ENCODE measurements around the gene GINS1.

GINS1 gene

DNA sequence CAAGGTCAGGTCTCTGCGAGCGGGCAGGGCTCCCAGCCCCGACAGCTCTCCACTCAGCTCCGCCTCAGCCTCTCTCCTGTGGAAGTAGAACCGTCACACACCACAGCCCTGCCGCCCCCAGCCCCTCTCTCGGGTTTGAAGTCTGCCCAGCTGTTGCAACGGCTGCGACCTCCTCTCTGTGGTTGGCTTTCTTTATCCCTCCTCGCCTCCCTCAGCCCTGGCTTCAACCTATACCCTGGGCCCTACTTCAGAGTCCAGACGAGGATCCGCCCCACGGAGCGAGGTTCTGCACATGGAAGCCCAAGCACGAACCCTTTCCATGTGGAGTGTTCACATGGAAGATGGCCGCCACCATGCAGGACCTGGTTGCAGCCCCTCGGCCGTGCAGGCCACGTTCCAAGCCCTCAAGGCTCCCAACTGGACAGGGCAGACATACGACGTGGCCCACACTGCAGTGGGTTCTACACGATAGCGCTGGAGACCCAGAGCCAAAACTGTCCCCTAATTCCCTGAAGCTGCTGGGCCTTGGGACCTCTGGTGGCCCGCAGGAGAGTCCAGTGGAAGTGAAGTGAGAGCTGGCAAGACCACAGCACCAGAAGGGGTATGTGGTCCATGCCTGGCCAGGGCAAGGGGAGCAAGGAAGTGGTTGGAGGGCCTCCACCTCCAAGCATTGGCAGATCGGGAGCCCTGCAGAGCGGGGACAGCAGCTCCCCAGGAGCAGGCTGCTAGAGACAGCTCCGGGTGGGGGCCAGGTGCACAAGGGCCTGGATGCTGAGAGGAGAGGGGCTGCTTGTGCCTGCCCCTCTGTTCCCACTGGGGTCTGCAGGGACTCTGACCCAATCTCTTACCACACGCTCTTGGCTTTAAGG is 69.8 kb downstream of the GINS1 start:
- DNase-seq (ENCODE audit: low read depth) = no peak

DNA sequence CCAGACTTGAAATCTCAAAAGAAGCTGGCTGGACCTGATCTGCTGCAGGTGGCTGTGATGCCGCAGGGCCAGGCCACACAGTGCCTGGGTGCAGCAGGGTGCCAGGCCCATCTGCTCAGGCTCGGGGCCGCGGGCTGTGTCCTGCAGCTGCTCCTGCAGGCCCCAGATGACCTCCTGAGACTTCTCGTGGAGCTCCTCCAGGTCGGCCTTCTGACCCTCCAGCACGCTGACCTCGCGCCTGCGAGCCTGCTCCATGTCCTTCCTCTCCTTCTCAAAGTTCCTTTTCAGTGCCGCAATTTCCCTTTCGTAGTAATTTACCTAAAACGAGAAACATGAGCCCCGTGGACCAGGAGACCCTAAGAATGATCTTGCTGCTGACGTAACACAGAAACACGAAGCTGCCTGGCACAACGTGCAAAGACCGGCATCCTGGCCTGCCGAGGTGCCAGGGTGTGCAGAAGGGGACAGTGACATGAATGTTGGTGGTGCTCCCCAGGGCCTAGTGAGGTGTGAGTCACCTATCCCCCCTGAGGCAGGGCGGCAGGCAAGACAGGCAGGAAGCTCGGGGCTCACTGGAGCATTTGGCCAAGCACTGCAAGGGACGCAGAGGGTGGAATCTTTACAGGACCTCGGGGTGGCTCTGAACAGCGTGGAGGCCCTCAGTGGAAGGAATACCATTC is 71.6 kb downstream of the GINS1 start:
- no peak for DNase-seq (ENCODE audit: low read depth)

DNA sequence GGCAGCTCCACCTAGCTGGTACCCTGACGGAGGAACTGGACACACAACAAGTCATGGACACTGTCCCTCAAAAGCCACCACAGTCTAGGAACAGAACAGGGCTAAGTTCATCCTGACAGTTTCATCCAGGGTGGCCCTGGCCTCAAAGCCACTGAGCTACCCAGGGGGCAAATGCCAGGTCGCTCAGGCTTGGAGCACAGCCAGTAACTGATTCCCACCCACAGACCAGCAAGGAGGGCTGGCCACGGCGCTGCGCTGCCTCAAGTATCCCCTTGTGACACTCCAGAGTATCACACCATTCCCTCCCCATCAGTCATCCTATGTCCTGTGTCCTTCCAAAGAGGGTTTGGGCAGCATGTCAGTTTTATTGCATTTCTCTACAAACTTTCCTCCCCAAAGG is 72.2 kb downstream of the GINS1 start:
- no peak for DNase-seq (ENCODE audit: low read depth)

DNA sequence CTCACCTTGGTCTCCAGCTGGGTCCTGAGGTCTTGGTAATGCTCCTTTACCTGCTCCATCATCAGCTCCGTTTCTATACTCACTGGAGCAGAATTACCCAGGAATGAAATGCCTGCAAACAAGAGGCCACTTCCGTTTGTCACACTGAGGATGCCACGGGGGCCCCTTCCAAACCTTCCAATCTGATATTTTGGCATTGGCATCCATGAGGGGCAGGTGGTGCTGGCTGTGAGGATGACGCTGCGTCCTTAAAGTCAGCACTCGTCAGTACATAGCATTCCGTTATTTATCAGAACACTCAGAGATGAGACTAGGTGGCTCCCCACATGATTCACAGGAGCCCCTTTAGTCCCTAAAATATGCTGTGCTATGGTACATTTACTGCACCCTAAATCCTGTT is 72.7 kb downstream of the GINS1 start:
- no peak for DNase-seq (ENCODE audit: low read depth)

DNA sequence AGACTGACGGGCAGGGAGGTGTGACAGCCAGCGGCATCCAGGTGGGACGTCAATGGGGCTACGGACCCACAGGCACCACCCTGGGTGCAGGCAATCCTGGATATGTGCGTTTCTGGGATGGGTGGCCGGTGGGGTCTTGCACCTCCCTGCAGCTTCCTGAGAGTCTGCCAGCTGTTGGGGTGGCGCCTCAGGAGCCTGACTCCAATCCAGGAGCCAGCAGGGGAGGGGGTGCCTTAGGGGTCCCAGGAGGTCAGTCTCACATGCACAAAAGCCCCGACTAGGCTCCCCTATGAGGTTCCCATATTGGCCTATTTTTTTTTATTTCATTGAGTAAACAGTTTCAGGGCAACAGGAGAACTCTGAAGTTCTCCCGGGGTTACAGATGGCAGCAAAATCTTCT is 73.3 kb downstream of the GINS1 start:
- DNase-seq (ENCODE audit: low read depth) = no peak

DNA sequence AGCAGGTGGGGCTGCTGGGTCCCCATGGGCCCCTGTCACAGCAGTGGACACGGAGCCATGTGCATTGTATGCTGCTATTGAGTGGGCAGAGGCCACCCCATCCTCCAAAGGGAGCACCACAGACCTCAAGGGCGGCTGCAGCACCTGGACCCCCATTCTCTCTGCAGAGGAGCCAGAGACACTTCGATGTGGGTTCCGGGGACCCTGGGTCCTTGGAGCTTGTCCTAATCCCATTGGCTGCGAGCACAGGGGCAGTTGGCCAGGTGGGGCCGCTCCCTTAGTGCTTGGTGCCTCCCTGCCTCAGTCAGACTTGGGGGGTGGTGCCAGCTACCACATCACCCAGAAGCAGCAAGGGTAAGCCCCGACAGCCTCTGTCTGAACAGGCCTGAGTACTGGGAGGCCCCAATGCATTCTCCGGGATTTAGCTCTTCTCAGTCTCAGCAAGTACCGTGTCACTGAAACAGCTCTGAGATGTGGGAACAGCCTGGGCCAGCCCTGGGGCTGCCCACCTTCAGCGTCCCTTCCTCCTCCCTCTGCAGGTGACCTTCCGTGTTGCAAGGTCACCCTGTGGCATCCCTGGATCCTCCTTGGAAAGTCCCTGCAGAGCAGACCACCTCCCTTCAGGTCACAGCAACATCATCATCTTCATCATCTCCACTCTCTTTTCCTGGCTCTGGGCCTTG is 73.9 kb downstream of the GINS1 start:
- DNase-seq (ENCODE audit: low read depth) = no peak

DNA sequence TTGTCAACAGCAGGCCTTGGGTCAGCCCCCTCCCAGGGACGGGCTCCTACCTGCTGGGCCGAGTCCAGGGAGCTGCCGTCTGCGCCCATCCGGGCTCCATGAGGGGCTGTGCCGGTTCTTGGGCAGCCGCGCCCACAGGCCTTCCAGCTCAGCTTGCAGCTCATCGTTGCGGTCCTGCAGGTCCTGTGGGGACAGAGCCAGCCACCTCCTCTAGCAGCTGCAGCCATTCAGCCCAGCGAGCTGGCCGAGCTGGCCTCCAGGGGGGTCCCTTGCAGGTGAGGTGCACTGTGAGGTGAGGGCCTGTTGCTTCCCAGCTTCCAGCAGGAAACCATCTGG is 74.4 kb downstream of the GINS1 start:
- no peak for DNase-seq (ENCODE audit: low read depth)

DNA sequence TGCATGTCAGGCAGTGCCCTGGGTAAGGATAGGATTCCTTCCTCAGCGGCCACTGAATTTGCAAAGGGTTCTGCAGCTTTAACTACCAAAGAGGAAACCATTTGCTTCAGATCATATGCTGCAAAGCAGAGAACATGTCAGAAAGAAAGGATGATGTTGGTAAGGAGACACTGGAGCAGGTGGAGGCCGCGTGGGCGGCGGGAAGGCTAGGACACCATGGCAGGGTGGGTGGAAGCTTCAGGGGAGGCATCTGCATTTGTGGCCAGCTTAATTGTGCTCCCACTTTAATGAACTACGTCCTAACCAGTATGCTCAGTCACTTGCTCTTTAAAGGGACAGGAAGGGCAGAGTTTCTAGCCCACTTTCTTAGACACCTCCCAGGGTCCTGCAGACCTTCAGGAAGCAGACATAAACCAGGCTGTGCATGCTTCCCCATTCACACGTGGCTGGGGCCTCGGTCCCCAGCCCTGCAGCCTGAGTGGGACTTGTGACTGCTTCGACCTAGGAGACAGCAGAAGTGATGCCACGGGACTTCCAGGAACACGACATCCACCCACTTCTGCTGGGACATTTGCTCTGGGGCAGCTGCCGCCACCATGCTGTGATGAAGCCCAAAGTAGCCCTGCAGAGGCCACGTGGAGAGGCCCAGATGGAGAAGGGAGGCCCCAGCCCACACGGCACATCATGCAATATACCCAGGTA is 76.1 kb downstream of the GINS1 start:
- DNase-seq (ENCODE audit: low read depth) = no peak

DNA sequence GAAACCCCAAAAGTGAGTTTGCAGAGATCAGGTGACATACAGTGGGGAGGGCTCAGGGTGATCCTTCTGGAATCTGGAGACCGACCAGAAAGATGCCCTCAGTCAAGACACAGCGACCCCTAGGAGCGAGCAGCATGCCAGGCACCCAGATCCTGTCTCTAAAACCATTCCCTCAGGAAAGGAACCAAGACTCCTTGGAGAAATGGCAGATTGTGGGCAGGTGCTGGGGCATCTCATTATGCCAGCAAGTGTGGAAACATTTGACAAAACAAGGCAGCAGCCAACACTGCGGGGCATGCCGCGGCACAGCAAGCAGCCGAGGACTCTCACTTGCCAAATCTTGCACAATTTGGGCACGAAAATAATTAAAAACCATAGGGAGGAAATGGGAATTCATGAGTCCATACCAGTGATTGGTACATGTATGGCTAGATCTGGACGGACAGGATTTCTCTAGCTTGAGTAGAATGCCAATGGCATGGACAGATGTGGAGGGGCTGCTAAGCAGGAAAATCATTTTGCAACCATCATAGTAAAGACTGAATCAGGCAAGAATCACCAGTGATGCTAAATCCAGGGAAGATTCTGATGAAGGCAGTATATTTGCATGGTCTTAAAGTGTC is 76.9 kb downstream of the GINS1 start:
- no peak for DNase-seq (ENCODE audit: low read depth)

DNA sequence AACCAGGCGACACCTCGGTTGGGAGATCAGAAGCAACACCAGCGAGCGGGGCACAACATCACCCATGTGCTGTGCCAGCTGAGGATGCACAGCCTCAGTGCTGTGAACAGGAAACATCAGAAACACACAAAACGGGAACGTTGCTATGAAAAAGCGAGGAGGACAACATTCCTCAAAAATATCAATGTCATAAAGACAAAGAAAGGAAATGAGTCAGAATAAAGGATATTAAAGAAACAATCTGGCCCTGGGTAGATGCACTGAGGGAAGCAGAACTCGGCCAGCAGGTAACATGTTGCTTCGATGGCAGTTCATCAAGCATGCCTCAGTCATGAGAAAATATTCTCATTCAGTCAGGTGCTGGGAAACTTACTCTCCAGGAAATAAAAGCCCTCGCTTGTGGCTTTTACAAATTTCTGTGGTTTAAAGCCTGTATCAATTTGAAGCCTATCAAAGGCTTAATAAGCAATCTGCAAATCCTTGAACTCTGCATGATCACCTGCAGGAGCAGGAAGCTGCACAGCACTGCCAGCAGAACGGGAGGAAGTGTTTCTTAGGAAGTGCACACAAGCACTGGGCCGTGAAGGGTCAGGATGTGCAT is 77.5 kb downstream of the GINS1 start:
- DNase-seq (ENCODE audit: low read depth) = no peak

DNA sequence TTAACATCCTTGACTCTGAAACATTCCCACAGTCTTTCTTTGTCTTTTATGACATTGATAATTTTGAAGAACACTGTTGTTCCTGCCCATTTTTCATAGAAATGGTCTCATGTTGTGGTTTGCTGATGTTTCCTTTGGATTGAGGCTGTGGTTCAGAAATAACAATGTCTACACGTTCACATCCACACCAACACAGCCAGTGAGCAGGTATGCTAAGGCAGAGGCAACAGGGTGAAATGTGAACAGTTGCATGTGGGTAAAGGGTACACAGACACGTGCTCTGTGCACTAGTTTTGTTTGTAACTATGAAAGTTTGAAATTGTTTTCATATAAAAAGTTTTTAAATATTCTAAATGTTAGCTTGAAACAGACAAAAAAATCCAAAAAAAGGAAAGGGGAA is 78.4 kb downstream of the GINS1 start:
- no peak for DNase-seq (ENCODE audit: low read depth)

DNA sequence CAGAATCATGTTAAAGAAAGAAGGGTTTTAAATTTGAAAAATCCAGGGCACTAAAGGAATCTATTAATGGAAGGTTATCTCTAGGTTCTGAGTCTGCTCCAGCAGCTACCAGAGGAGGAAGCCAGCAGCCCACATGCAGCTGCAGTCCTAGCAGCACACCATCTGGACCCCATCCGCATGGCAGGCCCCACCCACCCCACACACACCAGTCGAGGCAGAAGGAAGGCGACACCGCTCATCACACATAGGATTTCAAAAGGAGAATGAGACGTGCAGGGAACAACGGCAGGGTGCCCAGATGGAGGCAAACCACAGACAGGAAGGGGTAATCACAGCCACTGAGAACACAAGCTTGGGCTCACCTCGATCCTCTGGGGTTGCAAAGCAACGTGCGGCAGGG is 78.9 kb downstream of the GINS1 start:
- no peak for DNase-seq (ENCODE audit: low read depth)

DNA sequence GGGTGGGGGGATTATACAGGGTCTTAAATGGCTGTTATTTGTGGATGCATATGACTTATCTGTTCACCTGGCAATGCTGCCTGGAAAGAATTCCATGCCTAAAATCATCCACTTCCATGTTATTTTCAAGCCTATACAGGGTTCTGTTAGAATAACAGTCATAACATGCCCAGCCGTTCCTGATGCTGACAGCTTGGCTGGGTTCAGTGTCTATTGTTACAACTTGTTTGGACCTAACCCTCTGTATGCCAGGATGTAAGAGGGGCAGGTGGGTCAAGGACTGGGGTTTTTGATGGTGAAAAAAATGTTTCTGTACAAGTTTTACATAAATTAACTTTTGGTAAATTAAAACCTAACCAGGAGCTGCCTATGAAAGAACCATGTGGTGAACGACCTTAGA is 79.8 kb downstream of the GINS1 start:
- DNase-seq (ENCODE audit: low read depth) = no peak

DNA sequence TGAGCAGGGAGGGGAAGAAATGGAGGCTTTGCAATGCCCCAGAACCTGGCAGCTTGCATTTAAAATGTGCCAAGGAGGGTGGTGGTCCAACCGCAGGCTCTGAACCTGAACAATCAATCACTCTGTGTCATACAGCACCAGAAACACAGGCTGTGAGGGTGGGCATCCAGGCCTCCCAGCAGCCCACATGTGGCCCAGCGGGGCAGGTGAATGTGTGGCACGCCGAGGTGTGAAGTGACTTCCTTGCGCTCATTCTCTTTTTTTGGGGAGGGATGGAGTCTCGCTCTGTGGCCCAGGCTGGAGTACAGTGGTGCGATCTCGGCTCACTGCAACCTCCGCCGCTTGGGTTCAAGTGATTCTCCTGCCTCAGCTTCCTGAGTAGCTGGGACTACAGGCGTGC is 80.5 kb downstream of the GINS1 start:
- no peak for DNase-seq (ENCODE audit: low read depth)

DNA sequence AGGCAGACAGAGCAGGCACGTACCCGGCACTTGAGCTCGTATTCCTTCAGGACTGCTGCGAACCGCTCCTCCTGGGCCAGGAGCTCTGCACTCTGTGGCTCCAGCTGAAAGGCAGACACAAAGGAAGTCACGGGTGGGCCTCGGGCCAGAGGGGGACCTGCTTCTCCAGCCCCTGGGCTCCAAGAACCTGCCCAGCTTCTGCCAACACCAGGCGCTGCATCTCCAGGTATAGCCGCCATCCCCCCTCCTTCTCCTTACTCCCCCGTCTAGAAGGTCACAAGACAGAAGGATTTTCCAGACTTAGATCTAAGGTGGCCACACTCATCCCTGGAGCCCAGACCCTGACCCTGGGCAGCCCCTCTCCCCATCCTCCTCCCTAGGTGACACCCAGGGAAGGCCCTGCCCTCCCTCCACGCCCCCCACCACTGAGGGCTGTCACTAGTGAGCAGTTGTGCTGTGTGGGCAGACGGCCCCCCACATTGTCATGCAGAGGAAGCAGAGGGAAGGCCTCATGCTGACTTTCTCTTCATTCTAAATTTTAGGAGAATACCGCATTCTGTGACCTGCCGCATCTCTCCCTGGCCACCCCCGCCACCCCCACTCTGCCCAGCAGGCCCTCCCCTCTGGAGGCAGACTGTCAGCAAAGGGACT is 81.9 kb downstream of the GINS1 start:
- DNase-seq (ENCODE audit: low read depth) = no peak

DNA sequence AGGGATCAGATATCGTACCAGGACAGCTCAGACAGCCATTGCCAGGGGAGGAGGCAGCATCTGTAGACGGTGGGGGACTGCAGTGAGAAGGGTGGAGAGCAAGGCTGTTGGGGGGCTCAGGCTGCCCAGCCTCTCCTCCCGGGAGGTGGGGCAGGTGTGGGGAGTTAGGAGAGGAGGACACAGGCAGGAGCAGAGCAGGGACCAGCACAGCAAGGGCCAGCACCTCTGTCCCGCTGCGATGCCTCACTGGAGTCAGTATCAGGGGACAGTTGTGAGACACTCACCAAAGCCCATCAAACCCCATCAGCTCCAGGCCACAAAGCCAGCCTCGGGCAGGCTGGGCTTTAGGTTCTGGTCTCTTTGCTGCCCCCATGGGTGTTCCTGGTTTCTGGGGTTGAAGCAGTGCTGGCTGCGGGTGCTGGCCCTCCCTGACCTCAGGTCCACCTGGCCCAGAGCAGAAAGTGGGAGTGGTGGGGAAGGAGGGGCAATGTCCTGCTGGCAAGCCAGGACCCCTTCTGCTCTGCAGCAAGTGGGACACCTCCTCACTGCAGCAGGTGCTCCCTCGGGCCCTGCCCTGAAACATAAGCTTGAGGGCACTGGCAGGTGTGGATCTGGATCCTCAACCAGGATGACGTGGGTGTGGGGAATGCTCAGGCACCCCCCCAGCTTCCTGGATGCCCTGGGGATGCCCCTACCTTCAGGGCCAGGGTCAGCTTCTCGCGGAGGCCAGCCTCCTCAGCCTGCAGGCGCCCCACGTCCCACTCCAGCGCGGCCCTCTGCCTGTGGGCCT is 83.4 kb downstream of the GINS1 start:
- no peak for DNase-seq (ENCODE audit: low read depth)

DNA sequence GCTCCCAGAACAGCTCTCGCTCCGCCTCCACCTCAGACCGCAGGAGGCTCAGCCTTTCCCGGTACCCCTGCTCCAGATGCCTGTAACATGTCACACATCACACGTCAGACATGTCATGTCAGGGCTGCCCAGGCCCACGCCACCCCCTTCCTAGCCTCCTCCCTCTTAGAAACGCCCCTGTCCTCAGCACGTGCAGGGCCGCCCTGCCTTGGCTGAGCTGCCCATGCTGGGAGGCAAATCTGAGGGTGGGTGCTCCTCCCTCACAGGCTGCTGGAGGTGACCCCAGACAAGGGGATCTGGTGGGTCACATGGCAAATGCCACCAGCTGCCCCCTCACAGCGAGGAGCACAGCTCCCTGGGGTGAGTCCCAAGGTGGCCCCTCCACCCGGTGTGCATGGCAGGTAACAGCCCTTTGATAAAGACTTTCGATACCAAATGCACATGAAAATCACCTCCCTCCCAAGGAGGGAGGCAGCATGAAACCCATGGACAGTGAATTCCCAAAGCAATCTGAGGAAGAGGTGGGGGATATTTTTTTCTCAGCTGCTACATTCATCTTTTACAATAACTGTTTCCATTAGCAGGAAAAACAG is 84.1 kb downstream of the GINS1 start:
- no peak for DNase-seq (ENCODE audit: low read depth)

DNA sequence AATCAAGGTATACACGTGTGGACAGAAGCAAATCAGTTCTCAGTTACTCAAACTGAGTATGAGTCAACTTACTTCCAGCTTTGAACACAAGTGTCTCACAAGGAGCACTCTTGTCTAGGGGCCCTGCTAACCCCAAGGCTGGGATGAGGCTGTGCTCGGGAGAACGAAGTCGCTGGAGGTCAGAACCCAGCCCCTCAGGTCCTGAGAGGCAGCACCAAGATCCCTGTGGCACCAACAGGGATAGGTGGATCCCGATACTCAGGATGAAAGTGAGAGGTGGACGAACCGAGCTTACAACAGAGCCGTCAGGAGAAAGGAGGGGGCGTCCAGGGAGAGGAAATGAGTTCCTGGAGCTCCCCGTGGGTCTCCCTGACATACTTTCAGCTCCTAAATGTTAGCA is 85.7 kb downstream of the GINS1 start:
- no peak for DNase-seq (ENCODE audit: low read depth)

DNA sequence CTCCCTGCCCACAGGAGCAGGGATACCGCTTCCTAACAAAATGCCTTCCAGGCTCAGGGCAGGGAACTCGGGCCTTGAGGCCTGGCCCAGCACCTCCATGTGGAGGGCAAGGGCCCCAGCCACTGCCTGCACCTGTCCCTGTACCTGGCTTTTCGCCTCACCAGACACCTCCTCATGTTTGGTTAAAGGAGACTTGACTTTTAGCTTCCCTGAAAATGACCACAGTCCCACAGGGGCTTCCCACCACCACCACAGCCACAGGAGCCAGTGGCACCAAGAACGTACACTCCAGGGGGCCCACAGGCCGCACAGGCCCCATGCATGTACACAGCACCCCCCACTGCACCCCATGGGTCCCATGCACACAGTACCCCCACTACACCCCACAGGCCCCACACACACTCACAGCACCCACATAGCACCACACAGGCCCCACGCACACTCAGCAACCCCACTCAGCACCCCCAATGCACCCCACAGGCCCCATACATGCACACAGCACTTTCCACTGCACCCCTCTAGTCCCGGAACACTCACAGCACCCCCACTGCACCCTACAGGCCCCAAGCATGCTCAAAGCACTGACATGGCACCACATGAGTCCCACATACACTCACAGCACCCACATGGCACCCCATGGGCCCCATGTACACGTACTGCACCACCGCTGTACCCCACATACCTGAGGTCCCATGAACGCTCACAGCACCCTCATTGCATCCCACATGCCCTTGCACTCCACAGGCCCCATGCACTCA is 86.5 kb downstream of the GINS1 start:
- DNase-seq (ENCODE audit: low read depth) = no peak

All from HS-27A (cell line).